Mucosa of descending colon (tissue), 3 donors: ENCODE results near the gene ESPN. TPM values are rescaled to one million over a fixed set of nuclear protein-coding genes. Genes with fewer than 3 reads are reported as not detected.

Experiments used
- ATAC-seq: fragments of 200-7000 bp; cut with Tn5 transposase; one replicate; pipeline ENCODE4 v1.9.1; 2020; ENCODE audit warnings: mild to moderate bottlenecking, moderate library complexity
- DNase-seq, 3 donors: peaks; one replicate each; pipeline ENCODE4 v3.0.0-alpha.2; 2020
- H3K36me3 ChIP-seq: fragments of 200-600 bp; one replicate; pipeline ENCODE4 v1.8.0; 2021; ENCODE audit warnings: low read depth, mild to moderate bottlenecking
- H3K4me1 ChIP-seq: fragments of 200-600 bp; one replicate; pipeline ENCODE4 v1.8.0; 2021; ENCODE audit warnings: low read depth, mild to moderate bottlenecking
- H3K4me3 ChIP-seq: fragments of 200-600 bp; one replicate; pipeline ENCODE4 v1.8.0; 2021; ENCODE audit warnings: mild to moderate bottlenecking
- H3K9me3 ChIP-seq: fragments of 200-600 bp; one replicate; pipeline ENCODE4 v1.8.0; 2021; ENCODE audit warnings: mild to moderate bottlenecking
- CTCF ChIP-seq: fragments of 200-600 bp; IDR thresholded peaks from one replicate; pipeline ENCODE4 v1.8.0; 2022; ENCODE audit warnings: antibody characterized with exemption, mild to moderate bottlenecking
- intact Hi-C, 2 donors: fragments of 100-400 bp; cut with DNase I in 1 of 2; cut with micrococcal nuclease in 1 of 2; formaldehyde crosslinking; loops; one replicate each; pipeline versions ENCODE4 v1.11.0 to v1.11.1; 2022; cut with DNase I, micrococcal nuclease
- microRNA-seq: library from miRNA; unstranded; fragments of <30 nt; microRNA quantifications from one replicate; pipeline ENCODE4, GENCODE V29; 2019
- total RNA-seq, 3 donors: library from RNA; stranded (reverse); fragmentation: NEBNext Ultra II Directional in 2 of 3; extraction: Animal tissue kit (Norgen Biotek cat#: 25700) in 2 of 3; gene quantifications; one replicate each; pipeline versions ENCODE4 v1.2.1 to v1.2.4, GENCODE V29; 2021 to 2023
- donor health status: DM: no; HTN: no; CAD: no; lungs with moderate emphysema.
- donor health status: DM: no; HTN: no; CAD: no.
- donor health status: DM: no; HTN: yes; CAD: no.

The ESPN gene
- total RNA-seq, 3 donors from 2014 or later: 65.7 to 137 (median 124) TPM

- no peaks in the 10 kb centered on the region for H3K4me1 ChIP-seq
- intact Hi-C loops: no loop called here
These were observed 85.9 kb downstream of the ESPN start for GRCh38 chr1:6510493-6510892.

More at GRCh38 chr1:6510493-6510892, 85.9 kb downstream of the ESPN start:
- Histone ChIP-seq H3K4me3 (no peak overlapping the region), H3K36me3 (no peaks in the 10 kb centered on the region), H3K9me3 (no peaks in the 10 kb centered on the region)
- DNase-seq (no peak), ATAC-seq (no peak)
- no peak for TF ChIP-seq CTCF

Small RNA genes lying within 50 kb of the gene (microRNA-seq; reads per million reads assigned to microRNA genes)
- not detected for gene MIR4252

Other genes starting within 250 kb of the ESPN start
- gene CHD5, start 244.5 kb upstream of the ESPN start, total RNA-seq: 1 to 10 TPM in 1 of 3 donors, under 1 TPM in 2; 0.17 to 2.1 (median 0.22) TPM
- gene RPL22, start 225.2 kb upstream of the ESPN start, total RNA-seq: 100 to 1,000 TPM; 349 to 387 (median 350) TPM
- 10 to 100 TPM; 35.4 to 63.9 (median 35.9) TPM for gene RNF207, start 218.7 kb upstream of the ESPN start, total RNA-seq
- gene ICMT, start 188.8 kb upstream of the ESPN start, total RNA-seq: 10 to 100 TPM; 50.4 to 72.3 (median 55.8) TPM
- gene HES3, start 180.6 kb upstream of the ESPN start, total RNA-seq: not detected
- 10 to 100 TPM; 20.2 to 28.3 (median 20.4) TPM for gene GPR153, start 163.7 kb upstream of the ESPN start, total RNA-seq
- gene ACOT7, start 31.0 kb upstream of the ESPN start, total RNA-seq: 10 to 100 TPM; 37.9 to 60.1 (median 42.7) TPM
- 10 to 100 TPM in 2 of 3 donors, 1 to 10 TPM in 1; 8.6 to 23.0 (median 22.4) TPM for gene HES2, start 4.9 kb upstream of the ESPN start, total RNA-seq
- gene TNFRSF25, start 41.4 kb downstream of the ESPN start, total RNA-seq: 10 to 100 TPM; 18.3 to 45.1 (median 35.3) TPM
- gene PLEKHG5, start 66.9 kb downstream of the ESPN start, total RNA-seq: 10 to 100 TPM; 20.1 to 32.9 (median 20.2) TPM
- gene NOL9, start 129.7 kb downstream of the ESPN start, total RNA-seq: 10 to 100 TPM; 20.0 to 28.3 (median 21.1) TPM
- gene TAS1R1, start 130.5 kb downstream of the ESPN start, total RNA-seq: under 1 TPM in 2 of 3 donors, not detected in 1; 0.13 to 0.14 TPM
- gene ZBTB48, start 155.2 kb downstream of the ESPN start, total RNA-seq: 10 to 100 TPM; 36.8 to 53.9 (median 42.3) TPM
- 10 to 100 TPM in 2 of 3 donors, 1 to 10 TPM in 1; 8.7 to 68.2 (median 10.7) TPM for gene KLHL21, start 178.1 kb downstream of the ESPN start, total RNA-seq
- 10 to 100 TPM in 1 of 3 donors, 1 to 10 TPM in 2; 6.6 to 21.5 (median 8.9) TPM for gene PHF13, start 189.0 kb downstream of the ESPN start, total RNA-seq
- 10 to 100 TPM in 2 of 3 donors, 1 to 10 TPM in 1; 8.5 to 19.4 (median 13.7) TPM for gene THAP3, start 200.1 kb downstream of the ESPN start, total RNA-seq